SK-N-SH (cell line): ENCODE data around the gene RTN4. TPM values are rescaled to one million over a fixed set of nuclear protein-coding genes. Genes with fewer than 3 reads are reported as not detected.
"Not testable (repeated sequence)": the region's sequence is repeated elsewhere in the genome, so short reads cannot be mapped to it uniquely, and the experiment has no call there.

Source experiments
- CTCF ChIA-PET: fragments of 300-600, 350-600 bp; formaldehyde crosslinking; extraction: SDS; loops from one replicate; lab custom pipeline; 2021; lab: Yijun Ruan, JAX
- POLR2A ChIA-PET: fragments of 350-600 bp; sonication (Branson Sonifier 250); formaldehyde crosslinking; extraction: SDS; loops from one replicate; lab custom pipeline; 2020; ENCODE audit warnings: antibody characterized with exemption, inconsistent platforms; lab: Yijun Ruan, JAX
- DNase-seq: peaks from one replicate; pipeline ENCODE4 v3.0.0; 2012
- H2AFZ ChIP-seq: fragments of 200-600 bp; sonication (generic); 2 replicates; pipeline ENCODE4 v1.8.1; 2016; ENCODE audit warnings: antibody characterized with exemption, mild to moderate bottlenecking, low read depth
- H3F3A ChIP-seq: fragments of 200-600 bp; sonication (generic); replicated peaks from 2 replicates; pipeline ENCODE3; 2016; ENCODE audit warnings: antibody characterized with exemption, mild to moderate bottlenecking; ENCODE audit not compliant: insufficient read depth
- H3K27ac ChIP-seq, 2 experiments: fragments of 200-500 bp in 1 of 2; fragments of 200-600 bp in 1 of 2; sonication (Bioruptor generic) in 1 of 2; sonication (generic), shearing (Covaris generic) in 1 of 2; 2 replicates each; pipeline versions ENCODE4 v1.5.1 to v1.6.1; 2014 to 2016; ENCODE audit warnings: low read depth in 2 of 2, inconsistent platforms in 1 of 2, low read length in 1 of 2, mild to moderate bottlenecking in 1 of 2, mixed read lengths in 1 of 2
- H3K27me3 ChIP-seq: fragments of 200-600 bp; sonication (generic), shearing (Covaris generic); 2 replicates; pipeline ENCODE4 v1.6.1; 2016; ENCODE audit warnings: mixed run types; ENCODE audit not compliant: insufficient read depth
- H3K36me3 ChIP-seq, 2 experiments: fragments of 200-500 bp in 1 of 2; fragments of 200-600 bp in 1 of 2; sonication (Bioruptor generic) in 1 of 2; sonication (generic) in 1 of 2; replicated peaks in 1 of 2; 2 replicates each; pipeline versions ENCODE3 to v1.5.1; 2014 to 2016; ENCODE audit warnings: low read length in 1 of 2, mild to moderate bottlenecking in 1 of 2; ENCODE audit not compliant: insufficient read depth in 2 of 2, control insufficient read depth in 1 of 2
- H3K4me1 ChIP-seq, 2 experiments: fragments of 200-500 bp in 1 of 2; fragments of 200-600 bp in 1 of 2; sonication (Bioruptor generic) in 1 of 2; sonication (generic), shearing (Covaris generic) in 1 of 2; 2 replicates each; pipeline versions ENCODE4 v1.5.1 to v1.6.1; 2014 to 2016; ENCODE audit warnings: low read depth in 1 of 2, low read length in 1 of 2, mixed run types in 1 of 2; ENCODE audit not compliant: insufficient read depth in 2 of 2, control insufficient read depth in 1 of 2
- H3K4me2 ChIP-seq: fragments of 200-600 bp; sonication (generic), shearing (Covaris generic); 2 replicates; pipeline ENCODE4 v1.6.1; 2017; ENCODE audit warnings: mixed run types
- H3K4me3 ChIP-seq, 2 experiments: fragments of 200-500 bp in 1 of 2; fragments of 200-600 bp in 1 of 2; sonication (Bioruptor generic) in 1 of 2; sonication (generic), shearing (Covaris generic) in 1 of 2; 2 replicates each; pipeline versions ENCODE4 v1.5.1 to v1.8.1; 2014 to 2016; ENCODE audit warnings: low read depth in 2 of 2, inconsistent platforms in 1 of 2, low read length in 1 of 2, mild to moderate bottlenecking in 1 of 2, mixed read lengths in 1 of 2, moderate library complexity in 1 of 2
- H3K79me2 ChIP-seq: fragments of 200-600 bp; sonication (generic); 2 replicates; pipeline ENCODE4 v1.8.1; 2017; ENCODE audit warnings: mild to moderate bottlenecking; ENCODE audit not compliant: insufficient read depth
- H3K9ac ChIP-seq: fragments of 200-600 bp; sonication (generic); 2 replicates; pipeline ENCODE4 v1.6.1; 2017; ENCODE audit warnings: mixed run types
- H3K9me2 ChIP-seq: fragments of 200-600 bp; sonication (generic); 2 replicates; pipeline ENCODE4 v1.6.1; 2017; ENCODE audit warnings: mixed run types
- H3K9me3 ChIP-seq: fragments of 200-600 bp; sonication (generic); 2 replicates; pipeline ENCODE4 v1.6.1; 2017; ENCODE audit warnings: mixed run types, mild to moderate bottlenecking, moderate library complexity
- H4K20me1 ChIP-seq: fragments of 200-600 bp; sonication (generic); 2 replicates; pipeline ENCODE4 v1.6.1; 2017; ENCODE audit warnings: mild to moderate bottlenecking, mixed run types; ENCODE audit not compliant: insufficient read depth
- EP300 ChIP-seq, 2 experiments: IDR thresholded peaks; 2 replicates each; pipeline versions ENCODE4 v1.4.0 to v1.6.1; 2012; ENCODE audit warnings: borderline replicate concordance in 1 of 2, low read depth in 1 of 2, low read length in 1 of 2
- FOXJ3 ChIP-seq: sonication (generic); formaldehyde crosslinking; IDR thresholded peaks from 2 replicates; pipeline ENCODE4 v1.5.1; 2020; ENCODE audit warnings: mild to moderate bottlenecking, missing genetic modification reagents
- GATA2 ChIP-seq: sonication (generic); formaldehyde crosslinking; IDR thresholded peaks from 2 replicates; pipeline ENCODE4 v1.5.0; 2020; ENCODE audit warnings: mild to moderate bottlenecking, missing genetic modification reagents
- NRF1 ChIP-seq: IDR thresholded peaks from 2 replicates; pipeline ENCODE4 v1.6.1; 2012; ENCODE audit warnings: low read depth, mild to moderate bottlenecking, low read length
- POLR2AphosphoS5 ChIP-seq: IDR thresholded peaks from 2 replicates; pipeline ENCODE4 v1.6.1; 2012; ENCODE audit warnings: low read depth, low read length
- RFX5 ChIP-seq: IDR thresholded peaks from 2 replicates; pipeline ENCODE4 v1.6.1; 2012; ENCODE audit warnings: mild to moderate bottlenecking, improper control_type of control experiment, low read length
- SMC3 ChIP-seq: IDR thresholded peaks from 2 replicates; pipeline ENCODE4 v1.6.1; 2012; ENCODE audit warnings: low read depth, low read length, improper control_type of control experiment
- TCF12 ChIP-seq: IDR thresholded peaks from 2 replicates; pipeline ENCODE4 v1.4.0; 2012
- WGBS: methylation state at CpG from one replicate; pipeline ENCODE4 v1.1.6; 2017; ENCODE audit warnings: low lambda C conversion rate; 5-methylcytosine and 5-hydroxymethylcytosine counted together
- polyA plus RNA-seq, 3 experiments: library from polyadenylated mRNA; depleted of rRNA; stranded (reverse); fragments of >200 nt; gene quantifications; 2 replicates each; pipeline ENCODE4 v1.2.3, GENCODE V29; 2012
- TF ChIP-seq, protein P1 (sequence below): IDR thresholded peaks from 2 replicates; pipeline ENCODE4 v1.4.0; 2012; ENCODE audit warnings: low read depth
- TF ChIP-seq, protein P2 (sequence below): fragments of 150-350 bp; IDR thresholded peaks from 2 replicates; pipeline ENCODE4 v1.6.1; 2016; ENCODE audit warnings: mild to moderate bottlenecking, low read depth, low read length
- TF ChIP-seq, protein P3 (sequence below): fragments of 200-600 bp; sonication (generic); IDR thresholded peaks from 2 replicates; pipeline ENCODE4 v1.6.1; 2017; ENCODE audit warnings: antibody characterized with exemption, mild to moderate bottlenecking, moderate library complexity

RTN4 gene
- polyA plus RNA-seq, 1 of the 3 experiments (the other 2 are of a cell fraction): 315 TPM

DNA sequence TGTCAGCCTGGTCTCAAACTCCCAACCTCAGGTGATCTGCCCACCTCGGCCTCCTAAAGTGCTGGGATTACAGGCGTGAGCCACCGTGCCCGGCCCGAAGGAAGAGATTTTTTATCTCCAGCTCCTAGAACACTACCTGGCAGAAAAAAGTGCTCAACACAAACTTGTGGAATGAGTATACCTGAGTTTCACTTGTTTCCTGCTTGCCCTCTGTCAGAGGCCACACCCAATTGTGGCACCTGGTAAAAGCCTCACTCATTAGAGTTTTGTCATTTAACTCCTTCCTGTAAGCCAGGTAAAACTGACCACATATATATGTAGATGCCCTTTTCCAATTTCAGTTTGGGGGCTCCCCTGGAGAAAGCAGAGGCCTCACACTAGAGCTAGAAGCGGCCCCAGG lies 42.2 kb upstream of the RTN4 start:
- Histone ChIP-seq H3K27ac (peak overlapping the region in 1 of 2 experiments; percentile 73; a peak in 2 of 4 replicates), H3K79me2 (no peaks in the 10 kb centered on the region; the same call in 1 of the 2 replicates), H3F3A (peaks cover 20% of the 10 kb centered on the region), H3K4me2 (no peak overlapping the region), H3K4me3 (no peak overlapping the region), H2AFZ (no peak overlapping the region), H3K9ac (no peak overlapping the region), H3K9me3 (no peaks in the 10 kb centered on the region), H3K27me3 (no peaks in the 10 kb centered on the region), H3K4me1 (peaks cover 0 to 27% of the 10 kb centered on the region in 2 experiments; a peak in 2 of 4 replicates), H3K36me3 (no peaks in the 10 kb centered on the region), H3K9me2 (no peaks in the 10 kb centered on the region), H4K20me1 (no peaks in the 10 kb centered on the region)
- ChIA-PET POLR2A (no interaction called here), CTCF (interaction anchor here (0.6 to 0.7 kb wide), 2 partner anchors 82 to 1330 kb away, joined by 3 read pairs; no protein-coding TSS in a partner anchor)
- WGBS: 97% methylated on average over 6 of the region's 6 CpGs
- DNase-seq: no peak
- TF ChIP-seq FOXJ3 (CRISPR knock-in tag) (no peak), SMC3 (no peak), GATA2 (CRISPR knock-in tag) (no peak), TCF12 (no peak), RFX5 (no peak), POLR2AphosphoS5 (no peak), EP300 (IDR thresholded peaks at IDR 0.05; ENCODE audit: borderline replicate concordance in 1 of 2, low read depth in 1 of 2, low read length in 1 of 2) (no peak), NRF1 (no peak)
- TF ChIP-seq, protein P1, sequence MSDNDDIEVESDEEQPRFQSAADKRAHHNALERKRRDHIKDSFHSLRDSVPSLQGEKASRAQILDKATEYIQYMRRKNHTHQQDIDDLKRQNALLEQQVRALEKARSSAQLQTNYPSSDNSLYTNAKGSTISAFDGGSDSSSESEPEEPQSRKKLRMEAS: no peak
- TF ChIP-seq, protein P2, sequence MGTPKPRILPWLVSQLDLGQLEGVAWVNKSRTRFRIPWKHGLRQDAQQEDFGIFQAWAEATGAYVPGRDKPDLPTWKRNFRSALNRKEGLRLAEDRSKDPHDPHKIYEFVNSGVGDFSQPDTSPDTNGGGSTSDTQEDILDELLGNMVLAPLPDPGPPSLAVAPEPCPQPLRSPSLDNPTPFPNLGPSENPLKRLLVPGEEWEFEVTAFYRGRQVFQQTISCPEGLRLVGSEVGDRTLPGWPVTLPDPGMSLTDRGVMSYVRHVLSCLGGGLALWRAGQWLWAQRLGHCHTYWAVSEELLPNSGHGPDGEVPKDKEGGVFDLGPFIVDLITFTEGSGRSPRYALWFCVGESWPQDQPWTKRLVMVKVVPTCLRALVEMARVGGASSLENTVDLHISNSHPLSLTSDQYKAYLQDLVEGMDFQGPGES: no peak
- TF ChIP-seq, protein P3, sequence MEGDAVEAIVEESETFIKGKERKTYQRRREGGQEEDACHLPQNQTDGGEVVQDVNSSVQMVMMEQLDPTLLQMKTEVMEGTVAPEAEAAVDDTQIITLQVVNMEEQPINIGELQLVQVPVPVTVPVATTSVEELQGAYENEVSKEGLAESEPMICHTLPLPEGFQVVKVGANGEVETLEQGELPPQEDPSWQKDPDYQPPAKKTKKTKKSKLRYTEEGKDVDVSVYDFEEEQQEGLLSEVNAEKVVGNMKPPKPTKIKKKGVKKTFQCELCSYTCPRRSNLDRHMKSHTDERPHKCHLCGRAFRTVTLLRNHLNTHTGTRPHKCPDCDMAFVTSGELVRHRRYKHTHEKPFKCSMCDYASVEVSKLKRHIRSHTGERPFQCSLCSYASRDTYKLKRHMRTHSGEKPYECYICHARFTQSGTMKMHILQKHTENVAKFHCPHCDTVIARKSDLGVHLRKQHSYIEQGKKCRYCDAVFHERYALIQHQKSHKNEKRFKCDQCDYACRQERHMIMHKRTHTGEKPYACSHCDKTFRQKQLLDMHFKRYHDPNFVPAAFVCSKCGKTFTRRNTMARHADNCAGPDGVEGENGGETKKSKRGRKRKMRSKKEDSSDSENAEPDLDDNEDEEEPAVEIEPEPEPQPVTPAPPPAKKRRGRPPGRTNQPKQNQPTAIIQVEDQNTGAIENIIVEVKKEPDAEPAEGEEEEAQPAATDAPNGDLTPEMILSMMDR: no peak
- TF ChIP-seq, all 33 proteins: peak for 0

DNA sequence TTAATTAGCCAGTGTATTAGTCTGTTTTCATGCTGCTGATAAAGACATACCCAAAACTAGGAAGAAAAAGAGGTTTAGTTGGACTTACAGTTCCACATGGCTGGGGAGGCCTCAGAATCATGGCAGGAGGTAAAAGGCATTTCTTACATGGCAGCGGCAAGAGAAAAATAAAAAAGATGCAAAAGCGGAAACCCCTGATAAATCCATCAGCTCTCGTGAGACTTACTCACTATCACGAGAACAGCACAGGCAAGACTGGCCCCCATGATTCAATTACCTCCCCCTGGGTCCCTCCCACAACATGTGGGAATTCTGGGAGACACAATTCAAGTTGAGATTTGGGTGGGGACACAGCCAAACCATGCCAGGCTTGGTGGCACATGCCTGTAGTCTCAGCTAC lies 41.4 kb upstream of the RTN4 start:
- H3K9ac ChIP-seq, H3K9me3 ChIP-seq, H3K9me2 ChIP-seq, DNase-seq, H3K36me3 ChIP-seq, H3K4me2 ChIP-seq, H3K4me3 ChIP-seq, H3K79me2 ChIP-seq, H3K27ac ChIP-seq, H2AFZ ChIP-seq, H4K20me1 ChIP-seq, H3K27me3 ChIP-seq: not testable (repeated sequence)
- ChIA-PET CTCF (interaction anchor here (0.6 to 1.1 kb wide), 3 partner anchors 19 to 1329 kb away, joined by 3 read pairs; no protein-coding TSS in a partner anchor), POLR2A (interaction anchor here (0.7 kb wide), 1 partner anchor 11 kb away, joined by 3 read pairs; no protein-coding TSS in a partner anchor)
- Histone ChIP-seq H3K4me1 (peaks cover 0 to 19% of the 10 kb centered on the region in 2 experiments; a peak in 2 of 4 replicates), H3F3A (peaks cover 19% of the 10 kb centered on the region)
- WGBS: 71% methylated on average over 3 of the region's 4 CpGs
